GM23338 (cell line): ENCODE measurements around the gene MEN1. TPM values are rescaled to one million over a fixed set of nuclear protein-coding genes. Genes with fewer than 3 reads are reported as not detected.

Source experiments
- ATAC-seq: fragments of 200-7000 bp; cut with Tn5 transposase; 3 replicates; pipeline ENCODE4 v1.9.1; 2020
- DNase-seq: peaks from one replicate; pipeline ENCODE4 v3.0.0-alpha.2; 2015; ENCODE audit warnings: low spot score
- H2AFZ ChIP-seq: fragments of 200-600 bp; sonication (generic); 2 replicates; pipeline ENCODE4 v1.8.0; 2016; ENCODE audit warnings: antibody characterized with exemption, mild to moderate bottlenecking, moderate library complexity
- H3F3A ChIP-seq: fragments of 200-600 bp; sonication (generic); replicated peaks from 2 replicates; pipeline ENCODE4 v1.8.0; 2017; ENCODE audit warnings: antibody characterized with exemption, mixed run types, low read depth
- H3K27ac ChIP-seq: fragments of 200-600 bp; sonication (generic); 2 replicates; pipeline ENCODE4 v1.6.1; 2016; ENCODE audit warnings: low read depth
- H3K27me3 ChIP-seq: fragments of 200-600 bp; sonication (generic); 2 replicates; pipeline ENCODE4 v1.8.0; 2016; ENCODE audit warnings: mild to moderate bottlenecking, mixed run types, moderate library complexity; ENCODE audit not compliant: insufficient read depth
- H3K36me3 ChIP-seq: fragments of 200-600 bp; sonication (generic); 2 replicates; pipeline ENCODE4 v1.8.0; 2016; ENCODE audit warnings: mild to moderate bottlenecking; ENCODE audit not compliant: insufficient read depth
- H3K4me1 ChIP-seq: fragments of 200-600 bp; sonication (generic); 2 replicates; pipeline ENCODE4 v1.8.0; 2016; ENCODE audit warnings: mild to moderate bottlenecking, moderate library complexity; ENCODE audit not compliant: insufficient read depth
- H3K4me2 ChIP-seq: fragments of 200-600 bp; sonication (generic); 2 replicates; pipeline ENCODE4 v1.7.1; 2017; ENCODE audit warnings: mixed run types
- H3K4me3 ChIP-seq: fragments of 200-600 bp; sonication (generic); 2 replicates; pipeline ENCODE4 v1.6.1; 2016; ENCODE audit warnings: mixed run types
- H3K79me2 ChIP-seq: fragments of 200-600 bp; sonication (generic); replicated peaks from 2 replicates; pipeline ENCODE4 v1.8.0; 2017; ENCODE audit warnings: mild to moderate bottlenecking; ENCODE audit not compliant: insufficient read depth
- H3K9me2 ChIP-seq: fragments of 200-600 bp; sonication (generic); 2 replicates; pipeline ENCODE4 v1.8.0; 2017; ENCODE audit not compliant: insufficient read depth
- H4K20me1 ChIP-seq: fragments of 200-600 bp; sonication (generic); replicated peaks from 2 replicates; pipeline ENCODE4 v1.8.0; 2017; ENCODE audit warnings: mild to moderate bottlenecking; ENCODE audit not compliant: insufficient read depth
- H3K27ac Mint-ChIP-seq: 2 replicates; pipeline ENCODE4 v1.8.0; 2020; ENCODE audit warnings: inconsistent platforms, mild to moderate bottlenecking, moderate library complexity, mixed read lengths
- H3K27me3 Mint-ChIP-seq: 3 replicates; pipeline ENCODE4 v1.8.0; 2022; ENCODE audit warnings: low read depth, mild to moderate bottlenecking, moderate library complexity, mixed read lengths, inconsistent platforms; ENCODE audit not compliant: insufficient read depth, poor library complexity
- H3K36me3 Mint-ChIP-seq: 3 replicates; pipeline ENCODE4 v1.8.0; 2021; ENCODE audit warnings: low read depth, mild to moderate bottlenecking, inconsistent platforms, moderate library complexity, mixed read lengths
- H3K4me1 Mint-ChIP-seq: 3 replicates; pipeline ENCODE4 v1.8.0; 2020; ENCODE audit warnings: mild to moderate bottlenecking, inconsistent platforms, mixed read lengths
- H3K4me3 Mint-ChIP-seq: 3 replicates; pipeline ENCODE4 v1.8.0; 2021; ENCODE audit warnings: moderate library complexity, mild to moderate bottlenecking, inconsistent platforms, mixed read lengths
- H3K9me3 Mint-ChIP-seq: 3 replicates; pipeline ENCODE4 v1.8.0; 2020; ENCODE audit warnings: moderate library complexity, mild to moderate bottlenecking, inconsistent platforms, mixed read lengths
- CTCF ChIP-seq, 2 experiments: fragments of 200-600 bp in 1 of 2; sonication (generic) in 1 of 2; conservative IDR thresholded peaks; 2 replicates each; pipeline versions ENCODE4 v1.5.1 to v1.6.1; 2016 to 2017; ENCODE audit warnings: antibody characterized with exemption in 2 of 2, low read depth in 2 of 2, mild to moderate bottlenecking in 2 of 2, moderate library complexity in 1 of 2
- ZNF462 ChIP-seq: fragments of 250-450 bp; sonication (Bioruptor Pico); IDR thresholded peaks from 2 replicates; pipeline ENCODE4 v1.5.0; 2020; ENCODE audit warnings: mild to moderate bottlenecking, moderate library complexity
- polyA plus RNA-seq: library from polyadenylated mRNA; unstranded; fragments of >200 nt; fragmentation: Nextera tagmentation; extraction: Ambion mirVana; gene quantifications from 2 replicates; pipeline ENCODE4 v1.2.1, GENCODE V29; 2016
- total RNA-seq: library from RNA; depleted of rRNA; stranded (reverse); fragments of >200 nt; shearing (Covaris generic); gene quantifications from 2 replicates; pipeline ENCODE4 v1.2.3, GENCODE V29; 2014

The MEN1 gene
- total and polyA plus RNA-seq, 2 experiments from 2014 or later = 31.6 to 45.2 TPM

- H3K27me3 ChIP-seq = no peaks in the 10 kb centered on the region
- H3K36me3 ChIP-seq = peaks cover 65% of the 10 kb centered on the region
- H3K4me3 ChIP-seq = no peak overlapping the region
- H3F3A ChIP-seq = peaks cover 81% of the 10 kb centered on the region
- Mint-ChIP-seq H3K36me3 (peaks cover 91% of the 10 kb centered on the region), H3K4me3 (peak overlapping the region; percentile 32; the same call in 1 of the 3 replicates), H3K27me3 (peaks cover 29% of the 10 kb centered on the region), H3K4me1 (peaks cover 53% of the 10 kb centered on the region), H3K27ac (peak overlapping the region; percentile 59), H3K9me3 (no peaks in the 10 kb centered on the region)
- DNase-seq = peak; percentile 96
- H2AFZ ChIP-seq = no peak overlapping the region
- peak overlapping the region; percentile 74 for H3K27ac ChIP-seq
- H3K4me2 ChIP-seq = 0 out of 2 replicates have a peak overlapping the region, but pooled peaks have one; percentile 26
- H3K9me2 ChIP-seq = no peaks in the 10 kb centered on the region
- peaks cover 31% of the 10 kb centered on the region for H3K4me1 ChIP-seq
- peak; percentile 27 for ATAC-seq
- no peak for TF ChIP-seq ZNF462 (CRISPR knock-in tag)
- TF ChIP-seq CTCF (conservative IDR thresholded peaks at IDR 0.05; ENCODE audit: low read depth in 2 of 2) = peak; percentile 77 to 83
- H3K79me2 ChIP-seq = peaks cover 48% of the 10 kb centered on the region
- H4K20me1 ChIP-seq = peaks cover 66% of the 10 kb centered on the region
Observed at GRCh38 chr11:64767344-64768299, 42.7 kb downstream of the MEN1 start.
